Upper lobe of left lung (tissue), 4 donors: ENCODE data around the gene PACS2.
"Not testable (repeated sequence)": the region's sequence is repeated elsewhere in the genome, so short reads cannot be mapped to it uniquely, and the experiment has no call there.

Experiments
- CTCF ChIP-seq, 6 experiments: fragments of 450-650 bp in 4 of 6; fragments of 200-600 bp in 2 of 6; sonication (generic) in 2 of 6; IDR thresholded peaks; one replicate each; pipeline ENCODE4 v1.5.1; 2016 to 2019; ENCODE audit warnings: antibody characterized with exemption in 6 of 6
- EP300 ChIP-seq, 4 donors: sonication (generic); formaldehyde crosslinking; IDR thresholded peaks; one replicate each; pipeline ENCODE4 v1.5.1; 2017; ENCODE audit warnings: antibody characterized with exemption in 4 of 4, control low read depth in 2 of 4
- POLR2A ChIP-seq, 4 donors: fragments of 450-650 bp; IDR thresholded peaks; one replicate each; pipeline ENCODE4 v1.5.1; 2016 to 2017; ENCODE audit warnings: antibody characterized with exemption in 4 of 4, mild to moderate bottlenecking in 2 of 4
- POLR2AphosphoS5 ChIP-seq, 2 donors: sonication (generic); formaldehyde crosslinking; IDR thresholded peaks; one replicate each; pipeline ENCODE4 v1.5.1; 2017; ENCODE audit warnings: antibody characterized with exemption in 2 of 2

- TF ChIP-seq POLR2A, CTCF, EP300, POLR2AphosphoS5 (IDR thresholded peaks at IDR 0.05): not testable (repeated sequence)
Observed at GRCh38 chr14:105327695-105328045, 13.1 kb downstream of the PACS2 start.
